GM21723 (cell line): Measurements from ENCODE around the gene CPB2.

Experiments
- ATAC-seq: cut with Tn5 transposase; IDR thresholded peaks from one replicate; pipeline ENCODE4 v1.9.1; 2021; ENCODE audit warnings: mild to moderate bottlenecking, moderate library complexity; ENCODE audit not compliant: unreplicated experiment

The CPB2 gene, protein sequence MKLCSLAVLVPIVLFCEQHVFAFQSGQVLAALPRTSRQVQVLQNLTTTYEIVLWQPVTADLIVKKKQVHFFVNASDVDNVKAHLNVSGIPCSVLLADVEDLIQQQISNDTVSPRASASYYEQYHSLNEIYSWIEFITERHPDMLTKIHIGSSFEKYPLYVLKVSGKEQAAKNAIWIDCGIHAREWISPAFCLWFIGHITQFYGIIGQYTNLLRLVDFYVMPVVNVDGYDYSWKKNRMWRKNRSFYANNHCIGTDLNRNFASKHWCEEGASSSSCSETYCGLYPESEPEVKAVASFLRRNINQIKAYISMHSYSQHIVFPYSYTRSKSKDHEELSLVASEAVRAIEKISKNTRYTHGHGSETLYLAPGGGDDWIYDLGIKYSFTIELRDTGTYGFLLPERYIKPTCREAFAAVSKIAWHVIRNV

GRCh38 chr13:46104868-46105267 lies at the start of gene CPB2:
Gene CPB2 (minus strand): TSS chr13:46105033. CDS start chr13:46105009, 24 bp downstream.
- no peak for ATAC-seq

DNA sequence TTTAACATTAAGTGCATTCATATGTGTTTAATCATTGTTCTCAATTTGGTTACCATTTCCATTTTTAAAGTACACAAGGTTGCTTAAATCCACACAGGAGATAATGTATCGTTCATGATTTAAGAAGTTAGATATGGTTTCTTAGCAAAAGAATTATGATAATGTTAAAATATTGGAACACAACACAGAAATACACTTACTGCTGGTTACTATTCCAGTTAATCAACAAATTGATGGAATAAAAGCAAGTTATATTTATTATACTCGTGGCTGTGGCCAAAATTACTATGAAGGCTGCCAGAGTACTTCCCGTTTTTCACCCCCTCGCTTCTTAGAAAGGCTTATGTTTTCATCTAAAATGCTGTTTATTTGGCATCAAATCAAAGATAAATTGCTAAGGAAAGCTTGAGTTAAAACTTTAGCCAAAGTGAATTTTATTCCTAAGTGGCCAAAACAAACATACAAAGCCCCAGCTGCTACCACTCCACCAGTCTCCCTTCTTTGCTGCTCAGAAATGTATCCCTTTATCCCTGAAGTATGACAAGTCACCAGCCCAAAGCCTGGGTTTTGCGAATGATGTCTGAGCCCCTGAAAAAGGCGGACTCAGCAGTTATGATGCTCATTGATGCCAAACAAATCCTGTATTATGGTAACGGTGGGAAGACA lies 49.4 kb upstream of the CPB2 start:
- no peak for ATAC-seq

- ATAC-seq: no peak
Measured at GRCh38 chr13:46152627-46153328, 47.9 kb upstream of the CPB2 start.

DNA sequence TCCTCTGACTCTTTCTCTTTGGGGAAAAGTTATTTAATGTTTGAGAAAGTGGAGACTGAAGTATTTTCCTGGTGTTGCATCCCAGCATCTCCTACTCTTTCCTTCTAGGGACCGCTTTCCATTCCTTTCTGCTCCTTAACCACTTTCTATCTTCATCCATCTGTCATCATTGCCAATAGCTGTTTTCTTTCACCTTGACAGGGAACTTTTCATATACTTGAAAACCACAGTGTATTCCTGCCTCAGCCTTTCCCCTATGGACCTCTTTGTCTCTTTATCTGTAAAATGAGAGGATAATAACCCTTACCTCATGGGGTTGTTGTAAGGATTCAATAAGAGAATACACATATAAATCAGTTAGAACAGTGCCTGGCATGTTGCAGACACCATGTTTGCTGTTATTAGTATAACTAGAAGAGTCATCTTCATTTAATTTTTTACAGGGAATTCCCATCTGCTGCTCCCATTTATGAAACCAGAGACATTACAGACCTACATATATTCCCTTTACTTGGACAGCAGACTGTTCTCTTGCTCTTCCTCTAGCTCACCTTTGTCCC lies 45.4 kb upstream of the CPB2 start:
- ATAC-seq: no peak

- no peak for ATAC-seq
Measured at GRCh38 chr13:46149272-46150133, 44.7 kb upstream of the CPB2 start.

DNA sequence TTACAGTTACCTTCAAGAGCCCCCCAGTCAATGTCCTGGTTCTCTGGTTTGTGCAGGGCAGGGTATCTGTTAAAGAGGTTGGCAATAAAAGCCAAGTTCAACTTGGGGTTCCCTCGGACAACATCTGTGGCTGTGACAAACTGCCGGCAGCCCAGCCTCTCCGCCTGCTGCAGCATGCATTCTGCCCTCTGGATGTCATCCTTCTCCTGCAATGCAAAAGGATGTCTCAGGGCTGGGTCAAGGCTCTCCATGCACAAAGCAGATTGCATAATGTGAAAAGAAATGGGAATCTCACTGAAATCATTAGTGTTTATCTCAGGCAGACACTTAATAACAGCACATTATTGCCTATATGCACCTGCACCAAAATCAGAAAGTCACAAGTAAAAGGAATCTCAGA lies 42.1 kb upstream of the CPB2 start:
- ATAC-seq: no peak

- no peak for ATAC-seq
Measured at GRCh38 chr13:46145950-46146349, 41.1 kb upstream of the CPB2 start.

DNA sequence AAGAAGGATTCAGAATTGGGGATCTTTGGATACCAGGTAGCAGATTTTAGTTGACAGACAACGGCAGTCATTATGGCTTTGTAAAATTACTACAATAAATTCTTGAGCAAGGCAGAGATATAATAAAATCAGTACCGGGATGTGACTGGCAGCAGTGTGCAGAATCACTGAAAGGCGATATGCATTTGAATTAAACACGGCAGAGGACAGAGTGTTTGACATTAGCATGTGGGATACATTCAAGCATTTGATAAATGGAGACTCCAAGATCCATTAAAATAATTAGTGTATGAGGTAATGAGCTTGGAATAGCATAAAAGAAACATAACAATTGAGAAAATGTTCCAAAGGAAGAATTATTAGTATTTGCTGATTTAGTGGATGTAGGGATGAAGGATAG lies 40.3 kb upstream of the CPB2 start:
- ATAC-seq: no peak

DNA sequence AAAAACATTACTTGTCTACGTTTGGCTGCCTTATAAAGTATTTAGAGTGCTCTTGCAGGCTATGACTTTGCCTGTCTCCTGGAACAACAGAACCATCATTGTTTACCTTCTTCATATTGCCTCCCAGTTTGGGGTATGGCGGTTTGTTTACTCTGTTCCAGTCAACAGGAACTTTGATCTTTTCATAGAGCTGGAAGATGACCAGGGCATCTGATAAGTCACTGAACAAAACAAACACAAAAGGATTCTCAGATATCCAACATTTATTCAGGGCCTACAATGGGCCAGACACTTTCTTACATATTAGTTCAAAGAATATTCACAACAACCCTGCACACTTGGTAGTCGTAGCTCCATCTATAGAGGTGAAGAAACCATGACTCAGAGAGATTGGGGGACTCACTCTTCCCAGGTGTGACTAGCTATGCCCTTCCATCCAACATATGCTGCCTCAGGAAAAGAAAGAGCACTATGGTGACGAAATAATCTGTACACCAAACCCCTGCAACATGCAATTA lies 38.4 kb upstream of the CPB2 start:
- no peak for ATAC-seq

GRCh38 chr13:46142776-46143175 lies 37.9 kb upstream of the CPB2 start:
- no peak for ATAC-seq

DNA sequence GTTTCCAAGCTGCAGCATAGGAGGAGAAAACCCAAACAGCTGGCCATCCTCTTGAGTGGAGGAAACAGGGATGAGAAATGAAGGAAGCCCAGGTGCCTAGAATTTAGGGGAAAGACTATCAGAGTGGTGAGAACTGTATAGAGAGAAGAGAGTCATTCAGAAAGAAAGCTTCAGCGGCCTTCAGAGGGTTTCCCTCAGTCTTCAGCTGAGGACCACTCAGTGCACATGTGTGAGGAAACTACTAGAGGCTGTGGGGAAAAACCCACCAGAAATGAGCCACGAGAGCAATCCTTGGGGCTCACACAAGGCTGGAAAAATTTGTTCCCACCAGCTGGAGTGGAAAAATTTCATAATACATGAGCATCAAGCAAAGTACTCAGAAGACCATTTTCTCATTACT lies 35.2 kb upstream of the CPB2 start:
- no peak for ATAC-seq

DNA sequence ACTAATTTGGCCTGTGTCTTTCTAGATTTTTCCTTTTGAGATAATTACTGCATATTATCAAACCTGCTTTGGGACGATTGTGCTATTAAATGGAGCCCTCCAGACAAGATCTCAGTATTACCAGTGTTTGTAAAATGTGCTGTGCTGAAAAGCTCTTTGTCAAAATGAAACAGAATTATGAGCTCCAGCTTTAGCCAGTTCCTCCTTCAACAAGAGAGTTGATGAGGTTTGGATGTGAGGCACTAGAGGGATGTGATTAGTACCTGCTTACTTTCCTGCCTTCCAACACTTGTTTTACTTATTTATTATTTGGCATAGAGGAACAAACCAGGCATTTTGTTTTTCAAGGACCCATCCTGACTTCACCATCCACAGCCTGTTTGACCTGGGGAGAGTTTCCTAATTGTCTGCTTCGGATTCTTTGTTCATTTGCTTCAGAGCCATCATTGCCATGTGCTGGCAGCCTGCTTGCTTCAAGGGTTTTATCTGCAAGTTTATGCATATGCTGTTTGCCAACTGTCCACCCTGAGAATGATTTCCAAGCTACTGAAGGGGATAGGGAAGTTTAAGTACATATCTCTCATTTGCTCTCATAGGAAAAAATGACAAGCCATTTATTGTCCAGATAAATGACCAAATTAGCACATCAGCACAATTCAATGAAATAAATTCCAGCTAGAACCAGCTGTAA lies 32.9 kb upstream of the CPB2 start:
- no peak for ATAC-seq

DNA sequence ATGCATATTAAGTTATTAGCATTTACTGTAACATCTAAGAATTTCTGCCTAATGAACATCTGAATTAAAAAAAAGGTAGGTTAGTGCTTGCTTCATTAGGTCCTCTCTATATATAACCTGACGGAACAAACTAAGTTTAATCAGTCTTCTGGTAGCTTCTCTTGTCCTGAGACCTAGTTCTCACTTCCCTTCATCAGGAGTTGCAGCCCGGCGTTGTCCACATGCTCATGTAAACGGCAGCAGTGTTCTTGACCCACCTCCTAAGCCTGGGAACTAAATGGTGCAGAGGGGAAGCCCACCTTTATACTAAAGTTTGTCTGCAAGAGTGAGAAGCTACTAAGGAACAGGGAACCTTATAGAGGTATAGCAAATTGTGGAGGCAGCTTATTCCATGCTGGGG lies 31.9 kb upstream of the CPB2 start:
- ATAC-seq: no peak

GRCh38 chr13:46134961-46135522 lies 30.2 kb upstream of the CPB2 start:
- ATAC-seq: no peak

- no peak for ATAC-seq
Measured at GRCh38 chr13:46134494-46134893, 29.7 kb upstream of the CPB2 start.

- ATAC-seq: no peak
Measured at GRCh38 chr13:46132109-46132508, 27.3 kb upstream of the CPB2 start.

DNA sequence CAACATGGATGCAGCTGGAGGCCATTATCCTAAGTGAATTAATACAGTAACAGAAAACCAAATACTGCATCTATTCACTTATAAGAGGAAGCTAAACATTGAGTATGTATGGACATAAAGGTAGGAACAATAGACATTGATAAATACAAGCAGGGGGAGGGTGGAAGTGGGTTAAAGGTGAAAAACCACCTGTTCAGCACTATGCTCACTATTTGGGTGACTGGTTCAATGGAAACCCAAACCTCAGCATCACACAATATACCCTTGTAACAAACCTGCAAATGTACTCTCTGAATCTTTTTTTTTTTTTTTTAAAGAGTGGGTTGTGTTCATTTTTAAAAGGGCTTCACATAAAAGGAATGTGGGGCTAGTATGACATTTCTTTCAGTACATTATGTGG lies 26.9 kb upstream of the CPB2 start:
- ATAC-seq: no peak

- no peak for ATAC-seq
Measured at GRCh38 chr13:46129955-46130618, 25.3 kb upstream of the CPB2 start.

GRCh38 chr13:46129124-46129523 lies 24.3 kb upstream of the CPB2 start:
- no peak for ATAC-seq
